PFSK-1 (cell line): ENCODE results near the gene AUTS2.

Experiments used
- FOXP2 ChIP-seq: optimal IDR thresholded peaks from 2 replicates; pipeline ENCODE3; 2011; ENCODE audit warnings: borderline replicate concordance, control low read depth, inconsistent platforms; ENCODE audit not compliant: insufficient read depth; ENCODE audit errors: extremely low read length, extremely low read depth
- POLR2AphosphoS5 ChIP-seq: IDR thresholded peaks from 2 replicates; pipeline ENCODE4 v1.6.1; 2012; ENCODE audit warnings: low read depth, mild to moderate bottlenecking, control low read depth, low read length, moderate library complexity
- REST ChIP-seq, 2 experiments: IDR thresholded peaks; 2 replicates each; pipeline versions ENCODE4 v1.6.1 to v1.8.0; 2011 to 2012; ENCODE audit warnings: low read depth in 2 of 2, low read length in 2 of 2, control low read depth in 1 of 2, inconsistent platforms in 1 of 2, mild to moderate bottlenecking in 1 of 2, moderate library complexity in 1 of 2; ENCODE audit not compliant: insufficient read depth in 1 of 2
- SIN3A ChIP-seq: IDR thresholded peaks from 2 replicates; pipeline ENCODE4 v1.6.1; 2012; ENCODE audit warnings: mild to moderate bottlenecking, low read length, moderate library complexity, borderline replicate concordance; ENCODE audit not compliant: insufficient read depth
- TAF1 ChIP-seq: IDR thresholded peaks from 2 replicates; pipeline ENCODE4 v1.6.1; 2012; ENCODE audit warnings: low read length, control low read depth, borderline replicate concordance; ENCODE audit not compliant: insufficient read depth

The AUTS2 gene

DNA sequence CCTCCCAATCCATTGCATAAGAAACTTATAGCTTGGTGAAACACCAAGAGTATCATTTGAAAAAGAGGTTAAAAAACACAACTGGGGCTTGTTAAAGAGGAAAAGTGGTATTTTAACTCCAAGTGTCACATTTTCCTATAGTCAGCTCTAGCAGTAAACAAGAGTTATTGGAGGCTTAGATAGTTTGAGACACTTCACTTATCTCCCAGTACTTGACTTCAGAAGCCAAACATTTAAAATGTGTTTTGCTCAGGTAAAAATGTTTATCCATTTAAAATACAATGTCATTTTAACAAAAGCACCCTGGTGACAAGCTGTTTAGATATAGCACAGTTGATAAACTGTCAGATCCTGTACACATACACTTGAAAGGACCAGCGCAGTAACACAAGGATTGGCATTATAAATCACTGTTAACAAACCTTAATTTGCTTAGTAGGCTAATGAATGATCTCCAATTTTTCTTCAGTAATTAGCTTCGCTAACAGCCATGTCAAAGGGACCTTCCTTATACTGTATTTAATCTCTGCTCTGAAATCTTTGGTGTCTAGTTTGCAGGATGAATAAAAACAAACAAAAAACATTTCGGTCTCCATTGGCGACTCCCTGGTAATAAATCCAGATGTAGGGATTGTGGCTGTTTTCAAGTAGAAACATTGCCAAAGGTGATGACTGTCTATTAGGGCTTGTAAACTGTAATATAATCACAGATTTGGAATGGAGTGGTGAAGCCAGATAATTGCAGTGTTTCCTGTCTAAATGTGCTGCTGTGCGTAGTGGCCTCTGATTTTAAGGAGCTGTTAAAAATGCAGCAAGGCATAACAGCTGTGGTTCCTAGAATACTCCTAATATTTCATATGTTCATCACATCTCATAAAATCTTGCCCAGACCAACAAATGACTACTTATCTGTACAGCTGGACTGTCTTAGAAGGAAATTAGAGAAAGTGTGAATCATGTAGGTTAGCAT, 545.1 kb downstream of the AUTS2 start:
- TF ChIP-seq TAF1: no peak
- TF ChIP-seq SIN3A: no peak
- no peak for TF ChIP-seq FOXP2
- TF ChIP-seq REST (IDR thresholded peaks at IDR 0.05; ENCODE audit: insufficient read depth in 1 of 2, low read depth in 2 of 2, low read length in 2 of 2): no peak
- TF ChIP-seq POLR2AphosphoS5: no peak

DNA sequence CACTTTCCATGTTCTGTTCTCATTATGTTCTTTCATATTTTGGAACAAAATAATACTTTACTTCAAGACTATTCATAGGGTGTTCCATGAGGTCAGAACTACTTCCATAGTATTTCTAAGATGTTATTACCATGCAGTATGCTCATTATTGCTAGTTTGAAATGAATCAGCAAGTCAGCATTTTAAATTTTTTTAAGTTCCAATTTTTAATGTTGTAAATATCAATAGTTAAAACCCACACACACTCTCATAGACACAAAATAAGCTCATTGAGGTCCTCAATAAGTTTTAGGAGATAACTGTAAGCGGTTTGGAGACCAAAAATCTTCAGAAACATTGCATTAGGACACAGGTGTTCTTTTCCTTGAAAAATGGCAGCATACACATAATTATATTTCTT, 550.7 kb downstream of the AUTS2 start:
- TF ChIP-seq REST (IDR thresholded peaks at IDR 0.05; ENCODE audit: insufficient read depth in 1 of 2, low read depth in 2 of 2, low read length in 2 of 2) (no peak), FOXP2 (no peak), POLR2AphosphoS5 (no peak), SIN3A (no peak)

GRCh38 chr7:70152313-70152712, 554.0 kb downstream of the AUTS2 start:
- TF ChIP-seq TAF1 (no peak), POLR2AphosphoS5 (no peak), FOXP2 (no peak), SIN3A (no peak), REST (IDR thresholded peaks at IDR 0.05; ENCODE audit: insufficient read depth in 1 of 2, low read depth in 2 of 2, low read length in 2 of 2) (no peak)

DNA sequence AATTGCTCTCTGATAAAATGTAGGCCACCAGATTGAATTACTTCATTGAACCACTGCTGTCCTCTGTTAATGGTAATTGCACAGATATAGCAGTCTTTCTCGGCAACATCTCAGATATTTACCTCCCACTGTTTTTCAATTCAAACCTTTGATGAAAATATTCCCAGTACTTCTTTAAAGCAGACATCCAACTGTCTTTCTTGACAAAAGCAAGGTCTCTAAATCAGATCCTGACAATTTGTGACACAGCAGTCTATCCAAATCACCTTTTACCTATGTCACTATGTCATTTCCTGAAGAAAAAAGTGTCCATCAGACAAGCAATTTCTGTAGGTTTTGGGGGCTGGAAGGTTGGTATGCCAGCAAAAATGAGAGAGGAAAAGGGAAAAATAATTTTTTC, 555.7 kb downstream of the AUTS2 start:
- TF ChIP-seq REST (IDR thresholded peaks at IDR 0.05; ENCODE audit: insufficient read depth in 1 of 2, low read depth in 2 of 2, low read length in 2 of 2) (no peak), SIN3A (no peak), POLR2AphosphoS5 (no peak), FOXP2 (no peak), TAF1 (no peak)
